HS-5 (cell line): ENCODE results near the gene VWA7.

Experiments
- DNase-seq: peaks from one replicate; pipeline ENCODE4 v3.0.0-alpha.2; 2012; ENCODE audit warnings: low read depth

Gene VWA7

DNA sequence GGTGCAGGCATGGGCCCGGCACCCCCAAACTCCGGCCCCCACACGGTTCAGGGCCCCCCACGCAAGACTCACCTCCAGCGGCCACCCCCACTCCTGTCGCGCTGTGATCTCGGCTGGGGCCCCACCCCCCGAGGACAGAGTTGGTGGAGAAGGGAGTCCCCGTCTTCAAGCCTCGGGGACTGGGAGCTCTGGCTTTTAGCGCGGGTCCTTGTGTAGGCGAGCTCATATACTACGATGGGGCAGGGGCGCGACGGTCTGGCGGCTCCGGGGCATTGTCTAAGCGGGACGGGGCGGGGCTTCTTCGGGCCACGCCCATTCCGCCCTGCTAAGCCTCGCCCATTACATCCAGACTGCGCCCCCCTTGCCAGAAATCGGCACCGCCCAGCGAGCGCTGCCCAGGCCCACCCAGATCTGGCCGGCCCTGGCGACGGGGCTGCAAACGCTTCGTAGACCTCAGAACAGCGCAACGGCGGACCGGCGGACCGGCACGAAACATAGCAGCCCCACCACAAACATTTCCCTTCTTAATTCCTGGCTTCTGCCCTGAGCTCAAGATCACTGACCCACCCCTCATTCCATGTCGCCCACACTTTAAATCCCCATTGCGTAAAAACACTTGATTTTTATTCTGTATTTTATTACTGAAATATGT is 47.0 kb downstream of the VWA7 start:
- no peak for DNase-seq

DNA sequence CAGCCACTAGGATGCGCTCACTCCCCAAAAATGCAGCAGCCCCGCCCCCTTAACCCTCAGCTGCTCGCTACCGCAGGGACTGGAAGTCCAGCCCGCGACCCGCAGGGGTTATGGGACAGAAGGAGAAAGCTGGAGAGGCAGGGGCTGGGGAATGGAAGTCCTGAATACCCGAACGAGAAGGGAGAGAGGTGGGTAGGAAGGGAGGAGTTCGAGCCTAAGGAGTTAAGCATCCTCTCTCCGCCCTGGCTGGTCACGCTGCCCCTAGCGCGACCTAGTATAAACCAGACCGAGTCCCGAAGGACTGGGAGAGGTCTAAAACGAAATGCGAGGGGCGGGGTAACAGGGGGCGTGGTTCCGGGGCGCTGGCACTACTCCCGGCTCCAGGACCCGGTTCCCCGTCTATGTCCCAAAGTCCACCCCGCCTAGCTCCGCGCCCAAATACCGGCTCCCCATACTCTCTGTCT is 47.6 kb downstream of the VWA7 start:
- DNase-seq: no peak

DNA sequence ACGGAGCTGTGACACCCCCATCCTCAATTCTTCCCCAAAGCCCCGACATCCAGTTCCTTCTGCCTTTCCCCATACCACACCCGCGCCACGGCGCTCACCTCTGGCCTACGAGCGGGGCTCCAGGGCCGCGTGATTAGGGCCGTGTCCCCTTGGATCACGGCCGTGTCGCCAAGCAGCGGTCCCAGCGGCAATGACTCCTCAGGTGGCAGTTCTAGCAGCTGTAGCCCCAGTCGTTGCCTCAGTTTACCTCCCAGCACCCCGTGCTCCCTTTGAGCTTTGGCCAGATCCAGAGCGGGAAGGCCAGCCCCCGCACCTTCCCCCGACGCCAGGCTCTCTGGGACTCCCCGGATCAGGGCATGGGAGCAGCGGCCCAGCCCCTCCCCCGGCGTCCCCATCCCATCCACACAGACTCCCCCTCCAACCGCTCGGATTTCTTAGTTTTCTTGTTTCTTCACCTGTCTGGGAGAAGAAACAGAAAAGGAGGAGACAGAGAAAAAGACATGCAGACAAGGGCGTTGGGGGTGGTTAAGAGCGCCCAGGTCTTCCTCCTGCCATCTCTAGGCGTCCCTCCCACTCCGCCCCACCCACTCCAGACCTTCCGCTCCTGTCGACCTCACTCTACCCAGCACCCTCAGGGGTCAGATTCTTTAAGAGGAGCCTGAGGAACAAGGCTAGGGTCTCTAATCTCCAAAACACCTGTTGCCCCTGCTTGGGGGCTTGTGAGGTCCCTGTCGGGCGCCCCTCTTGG is 48.2 kb downstream of the VWA7 start, which contains the start of gene DDAH2:
TSS of gene DDAH2 (minus strand) at position 533 of the 748 bp plus-strand sequence. CDS start at position 395, 138 bp downstream.
- no peak for DNase-seq

DNA sequence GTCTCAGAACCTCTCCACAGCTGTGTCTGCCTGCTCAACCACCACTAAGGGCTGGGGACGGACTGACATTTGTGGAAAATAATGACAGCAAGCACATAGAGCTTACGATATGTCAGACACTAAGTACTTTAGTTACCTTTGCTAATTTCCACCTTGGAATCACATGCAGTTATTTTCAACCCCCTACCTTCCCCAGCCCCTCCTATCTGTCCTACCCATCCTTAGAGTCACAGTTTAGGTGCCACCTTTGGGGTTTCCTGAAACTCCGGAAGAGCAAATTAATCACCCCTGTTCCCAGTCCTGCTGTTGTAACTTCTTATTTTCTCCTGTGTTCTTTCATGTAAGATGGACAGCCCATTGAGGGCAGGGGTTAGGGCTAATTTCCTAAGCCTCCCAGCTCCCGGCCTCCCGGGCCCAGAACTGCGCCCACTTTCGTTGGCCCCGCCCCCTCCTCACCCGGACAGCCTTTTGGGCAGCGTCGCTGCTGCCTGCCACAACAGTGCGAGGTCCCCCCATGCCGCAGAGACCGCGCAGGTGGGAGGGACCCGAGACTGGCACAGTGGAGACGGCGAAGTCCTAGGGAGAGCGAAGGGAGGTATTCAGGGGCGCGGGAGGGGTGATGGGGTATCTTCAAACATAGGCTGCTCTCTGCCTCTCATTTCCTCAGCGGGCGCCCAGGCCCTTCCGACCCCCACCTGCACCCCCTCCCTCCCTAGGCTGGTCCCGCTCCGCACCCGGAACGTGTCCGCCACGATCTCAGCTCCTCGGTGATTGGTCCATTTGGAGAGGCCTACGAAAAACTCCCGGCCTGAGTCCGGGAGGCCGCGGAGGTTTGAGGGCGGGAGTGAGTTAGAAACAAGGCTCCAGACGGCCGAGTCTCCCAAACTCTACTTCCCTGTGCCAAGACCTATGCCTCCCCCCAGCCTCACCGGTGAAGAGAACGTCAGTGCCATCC is 49.1 kb downstream of the VWA7 start:
- no peak for DNase-seq

DNA sequence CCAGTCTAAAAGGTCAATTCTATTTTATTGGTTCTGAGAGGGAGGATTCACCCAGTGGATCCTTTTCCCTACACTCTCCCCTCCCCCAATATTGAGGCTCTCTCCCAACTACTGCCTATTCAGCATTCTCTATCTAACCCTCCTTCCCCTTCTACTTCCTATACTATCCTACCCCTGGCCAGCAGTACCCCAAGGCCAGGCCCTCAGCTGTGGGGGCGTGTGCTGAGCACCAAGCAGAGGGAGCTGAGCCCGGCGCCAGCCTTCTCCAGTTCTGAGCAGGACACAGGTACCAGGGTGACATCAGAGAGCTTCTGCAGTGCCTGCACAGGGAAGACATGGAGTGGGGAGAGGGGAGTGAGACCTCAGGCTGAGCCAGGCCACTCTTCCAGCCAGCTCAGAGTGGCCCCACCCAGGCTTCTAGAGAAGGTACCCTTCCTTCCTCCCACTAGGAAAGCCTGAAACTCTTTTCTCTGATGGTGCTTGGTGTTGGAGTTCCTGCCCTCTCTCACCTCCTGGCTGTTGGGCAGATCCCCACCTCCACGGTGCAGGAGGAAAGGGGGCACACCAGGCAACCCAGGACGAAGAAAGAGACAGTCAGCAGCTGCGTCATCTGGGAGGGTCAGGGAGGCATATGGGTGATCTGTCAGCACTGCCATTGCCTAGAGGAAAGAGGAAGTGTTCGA is 50.0 kb downstream of the VWA7 start:
- DNase-seq: no peak

DNA sequence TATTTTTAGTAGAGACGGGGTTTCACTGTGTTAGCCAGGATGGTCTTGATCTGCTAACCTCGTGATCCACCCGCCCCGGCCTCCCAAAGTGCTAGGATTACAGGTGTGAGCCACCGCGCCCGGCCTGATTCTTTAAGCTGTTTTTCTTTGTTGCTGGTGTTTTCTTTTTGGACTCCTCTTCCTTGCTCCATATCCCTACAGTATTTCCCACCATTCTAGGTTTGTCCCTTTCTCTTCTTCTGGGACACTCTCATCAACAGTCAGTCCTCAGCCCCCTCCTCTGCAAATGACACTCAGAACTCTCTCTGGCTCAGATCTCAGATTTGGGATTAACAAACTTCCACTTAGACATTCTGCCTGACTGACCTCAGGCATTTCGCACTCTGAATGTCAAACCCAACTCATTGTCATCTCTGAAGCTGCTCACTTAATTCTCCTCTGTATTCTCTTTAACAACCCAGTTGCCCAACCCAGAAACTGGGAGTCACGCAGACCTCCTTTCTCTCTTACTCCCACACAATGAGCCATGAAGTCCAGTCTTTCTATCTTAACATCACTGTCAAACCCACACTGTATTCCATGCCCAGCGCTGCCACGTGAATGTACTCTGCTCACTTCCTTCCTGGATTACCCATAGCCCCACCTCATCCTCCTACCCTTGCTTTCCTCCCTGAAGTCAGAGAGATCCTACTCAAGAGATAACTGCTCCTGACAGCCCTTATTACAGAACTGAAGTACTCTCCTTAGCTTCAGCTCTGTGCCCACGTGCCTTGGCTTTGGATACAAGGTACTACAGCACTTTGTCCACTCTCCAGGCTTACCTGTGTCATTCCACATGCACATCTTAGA is 51.4 kb downstream of the VWA7 start:
- no peak for DNase-seq

DNA sequence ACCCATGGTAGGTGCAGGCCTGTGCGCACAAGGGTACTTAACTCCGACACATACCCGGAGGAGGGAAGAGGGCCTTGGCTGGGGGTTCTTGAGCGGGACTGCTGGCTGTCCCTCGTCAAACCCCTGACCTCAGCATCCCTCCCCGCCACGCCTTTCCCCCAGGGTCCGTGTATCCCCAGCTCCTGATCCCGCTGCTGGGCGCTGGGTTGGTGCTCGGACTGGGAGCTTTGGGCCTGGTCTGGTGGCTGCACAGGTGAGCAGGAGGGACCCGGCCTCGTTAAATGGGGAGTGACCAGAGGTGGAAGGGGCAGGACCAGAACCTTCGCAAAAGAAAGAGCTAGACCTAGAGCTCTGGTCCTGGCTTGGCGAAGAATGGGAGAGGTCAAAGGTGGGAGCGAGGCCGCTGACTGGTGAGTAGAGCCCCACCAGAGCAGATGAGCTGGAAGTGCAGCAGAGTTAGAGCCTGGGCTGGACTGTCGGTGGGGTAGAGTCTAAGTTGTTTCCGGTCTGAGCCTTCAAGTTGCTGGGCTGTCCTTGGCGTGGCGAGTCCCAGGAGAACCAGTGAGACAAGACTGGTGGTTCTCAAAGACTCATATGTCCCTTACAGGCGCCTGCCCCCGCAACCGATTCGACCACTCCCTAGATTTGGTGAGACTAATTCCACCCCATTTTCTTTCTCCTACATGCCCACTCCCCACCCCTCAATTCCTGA is 53.0 kb downstream of the VWA7 start:
- DNase-seq: no peak

DNA sequence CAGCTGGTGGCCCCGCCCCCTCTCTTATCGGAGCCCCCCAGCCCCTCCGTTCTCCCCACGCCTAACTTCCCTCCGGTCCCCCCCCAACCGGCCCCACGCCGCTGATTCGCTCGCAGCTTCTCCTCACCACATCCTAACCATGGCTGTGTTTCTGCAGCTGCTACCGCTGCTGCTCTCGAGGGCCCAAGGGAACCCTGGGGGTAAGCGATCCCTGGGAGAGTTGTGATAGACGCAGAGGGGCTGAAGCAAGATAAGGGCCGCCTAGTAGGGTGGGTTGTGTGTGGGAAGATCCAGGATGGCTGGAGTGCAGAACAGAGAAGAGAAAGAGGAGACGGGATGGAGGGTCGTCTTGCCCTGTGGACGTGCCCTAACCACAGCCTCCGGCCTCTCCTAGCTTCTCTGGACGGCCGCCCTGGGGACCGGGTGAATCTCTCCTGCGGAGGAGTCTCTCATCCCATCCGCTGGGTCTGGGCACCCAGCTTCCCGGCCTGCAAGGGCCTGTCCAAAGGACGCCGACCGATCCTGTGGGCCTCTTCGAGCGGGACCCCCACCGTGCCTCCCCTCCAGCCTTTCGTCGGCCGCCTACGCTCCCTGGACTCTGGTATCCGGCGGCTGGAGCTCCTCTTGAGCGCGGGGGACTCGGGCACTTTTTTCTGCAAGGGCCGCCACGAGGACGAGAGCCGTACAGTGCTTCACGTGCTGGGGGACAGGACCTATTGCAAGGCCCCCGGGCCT is 53.7 kb downstream of the VWA7 start, which contains the start of gene MPIG6B:
TSS of gene MPIG6B (plus strand) at position 129 of the 735 bp plus-strand sequence. CDS start at position 140, 11 bp downstream.
- DNase-seq: no peak

DNA sequence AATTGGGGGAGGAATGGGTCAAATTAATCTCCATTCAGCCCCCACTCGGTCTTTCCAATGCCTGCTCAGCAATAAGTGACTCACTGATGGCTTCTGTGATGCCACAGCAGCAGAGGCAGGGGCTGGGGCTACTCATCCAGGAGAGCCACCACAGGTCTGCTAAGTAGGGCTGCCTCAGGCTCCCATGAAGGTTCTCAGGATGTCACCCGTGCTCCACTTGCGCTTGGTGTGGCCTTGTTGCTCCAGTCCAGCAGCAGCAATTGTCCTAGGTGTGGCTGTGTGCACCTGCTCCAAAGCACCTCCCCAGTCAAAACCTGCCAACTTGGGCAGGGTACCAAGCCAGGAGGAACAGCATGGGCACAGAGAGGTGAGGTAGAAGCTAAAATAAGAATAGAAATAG is 55.0 kb downstream of the VWA7 start:
- no peak for DNase-seq

DNA sequence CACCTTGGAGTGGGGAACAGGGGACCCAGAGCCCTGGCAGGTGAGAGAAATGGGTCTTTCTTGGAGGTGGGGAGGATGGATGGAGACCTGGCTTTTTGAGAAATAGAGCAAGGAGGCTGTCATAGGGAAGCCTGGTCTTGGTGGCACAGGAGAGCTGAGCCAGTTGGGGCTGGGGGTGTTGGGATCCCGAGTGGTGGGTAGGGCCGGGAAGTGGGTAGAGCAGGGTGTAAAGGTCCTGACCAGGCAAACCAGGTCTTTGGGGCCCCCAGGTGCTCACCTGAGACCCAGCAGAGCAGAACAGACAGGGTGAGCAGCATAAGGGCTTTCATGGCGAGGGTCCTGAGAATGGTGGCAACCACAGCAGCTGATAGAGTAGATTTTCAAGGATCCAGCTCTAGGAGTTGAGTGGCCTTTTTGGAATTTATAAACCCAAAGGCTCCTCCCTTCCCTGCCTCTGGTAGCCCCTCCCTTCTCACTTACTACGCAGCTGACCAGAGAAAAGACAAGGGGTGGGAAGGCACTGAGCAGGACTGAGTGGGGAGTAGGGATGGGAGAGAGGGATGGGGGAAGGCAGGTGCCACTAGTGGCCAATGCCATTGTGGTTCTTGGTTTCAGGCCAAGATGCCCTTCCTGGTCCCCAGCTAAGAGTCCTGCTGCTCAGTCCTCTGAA is 55.6 kb downstream of the VWA7 start, which contains the start of gene LY6G6C:
TSS of gene LY6G6C (minus strand) at position 396 of the 670 bp plus-strand sequence. CDS start at position 329, 67 bp downstream.
- no peak for DNase-seq

DNA sequence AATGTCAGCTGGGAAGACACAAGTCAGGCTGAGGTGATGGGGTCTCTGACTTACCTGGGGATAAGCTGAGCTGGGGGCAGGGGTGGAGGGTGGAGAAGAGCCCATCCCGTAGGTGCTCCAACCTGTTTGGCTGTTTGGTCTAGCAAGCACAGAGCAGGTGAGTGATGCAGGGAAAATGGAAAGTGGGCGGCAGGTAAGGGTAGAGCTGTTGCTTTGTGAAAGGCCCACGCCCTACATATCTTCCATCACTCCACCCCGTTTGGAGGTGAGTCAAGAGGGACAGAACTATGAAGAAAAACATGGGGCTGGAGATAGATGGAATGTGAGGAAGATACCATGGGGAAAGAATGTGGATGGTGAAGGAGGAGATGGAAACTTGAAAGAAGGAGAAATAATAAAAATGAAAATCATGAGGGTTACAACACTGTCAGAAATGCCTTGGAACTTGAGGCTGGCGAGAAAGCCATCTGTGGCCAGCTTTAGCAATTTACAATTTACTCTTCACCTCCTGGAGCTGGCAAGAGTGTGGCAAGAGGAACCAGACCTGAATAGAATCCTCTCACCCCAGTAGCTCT is 56.8 kb downstream of the VWA7 start:
- DNase-seq: no peak

DNA sequence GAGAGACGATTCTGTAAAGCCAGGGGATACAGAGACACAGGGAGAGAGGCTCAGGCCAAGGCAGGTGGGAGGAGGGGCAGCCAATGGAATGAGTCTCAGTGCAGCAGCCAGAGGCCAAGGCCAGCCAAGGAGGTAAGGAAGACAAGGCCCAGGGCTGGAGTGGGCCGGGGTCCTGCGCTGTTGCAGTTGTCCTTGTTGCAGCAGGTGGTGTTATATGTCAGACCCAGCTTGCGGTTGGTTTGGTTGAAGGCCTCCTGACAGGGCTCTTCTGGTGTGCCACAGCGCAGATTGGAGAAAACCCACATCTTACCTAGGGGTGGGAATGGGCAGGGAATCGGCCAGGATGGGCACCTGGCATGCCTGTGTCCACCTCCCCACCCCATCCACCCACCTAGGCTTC is 58.1 kb downstream of the VWA7 start:
- DNase-seq: no peak

DNA sequence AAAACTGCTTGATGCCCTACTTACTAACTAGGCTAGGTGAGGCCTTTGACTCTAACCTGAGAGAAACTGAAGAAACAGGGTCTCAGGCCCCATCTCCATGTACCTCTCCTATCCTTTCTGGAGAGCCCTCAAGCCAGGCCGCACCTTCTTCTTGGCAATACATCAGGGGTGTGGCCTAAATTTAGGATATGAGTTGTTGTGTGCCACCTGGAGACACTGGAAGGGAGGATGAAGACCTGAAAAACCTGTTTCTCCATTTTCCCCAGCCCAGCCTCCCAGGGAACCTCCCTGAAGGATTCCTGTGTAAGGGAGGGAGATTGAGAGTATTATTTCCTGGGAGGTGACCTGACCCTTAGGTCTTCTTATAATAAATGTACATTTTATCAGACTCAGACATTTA is 58.9 kb downstream of the VWA7 start:
- no peak for DNase-seq

DNA sequence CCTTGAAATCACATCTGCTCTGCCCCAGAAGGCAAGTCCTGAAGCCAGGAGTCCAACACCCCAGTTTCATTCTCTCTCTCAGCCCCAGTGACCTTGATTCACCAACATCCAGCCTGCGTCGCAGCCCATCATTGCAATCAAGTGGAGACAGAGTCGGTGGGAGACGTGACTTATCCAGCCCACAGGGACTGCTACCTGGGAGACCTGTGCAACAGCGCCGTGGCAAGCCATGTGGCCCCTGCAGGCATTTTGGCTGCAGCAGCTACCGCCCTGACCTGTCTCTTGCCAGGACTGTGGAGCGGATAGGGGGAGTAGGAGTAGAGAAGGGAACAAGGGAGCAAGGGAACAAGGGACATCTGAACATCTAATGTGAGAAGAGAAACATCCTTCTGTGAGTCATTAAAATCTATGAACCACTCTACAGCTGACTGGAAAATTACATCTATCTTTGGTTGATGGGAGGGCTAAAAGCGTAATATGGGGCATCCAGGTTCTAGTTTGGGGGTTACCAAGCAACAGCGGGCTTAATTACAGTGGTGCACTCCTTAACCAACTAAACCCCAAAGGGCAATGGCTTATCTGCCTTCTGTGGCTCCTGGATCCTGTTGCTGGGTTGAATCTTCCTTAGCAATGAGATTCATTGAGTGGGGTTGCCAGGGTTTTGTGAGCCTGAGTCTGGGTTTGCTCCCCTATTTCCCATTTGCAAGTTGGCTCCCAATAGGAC is 59.5 kb downstream of the VWA7 start:
- DNase-seq: no peak
